Cardiac muscle cell (in vitro differentiated cells and primary cell): Measurements from ENCODE around the gene ZNF469. TPM values are rescaled to one million over a fixed set of nuclear protein-coding genes. Genes with fewer than 3 reads are reported as not detected.

ENCODE experiments used
- DNase-seq, 2 donors: peaks; one replicate each; pipeline versions ENCODE4 v3.0.0 to v3.0.0-alpha.2; 2010 to 2017; ENCODE audit warnings: low read depth in 1 of 2, low spot score in 1 of 2
- H3K27ac ChIP-seq: fragments of 200-600 bp; sonication (generic); 2 replicates; pipeline ENCODE4 v1.5.1; 2016
- H3K27me3 ChIP-seq: fragments of 200-600 bp; sonication (generic); 2 replicates; pipeline ENCODE4 v1.6.0; 2016; ENCODE audit warnings: control low read depth
- H3K36me3 ChIP-seq: fragments of 200-600 bp; sonication (generic); 2 replicates; pipeline ENCODE4 v1.5.1; 2016; ENCODE audit warnings: control low read depth
- H3K4me1 ChIP-seq: fragments of 200-600 bp; sonication (generic); 2 replicates; pipeline ENCODE4 v1.8.1; 2017; ENCODE audit warnings: low read depth, mild to moderate bottlenecking, mixed run types
- H3K4me3 ChIP-seq: fragments of 200-600 bp; sonication (generic); 2 replicates; pipeline ENCODE4 v1.5.1; 2016; ENCODE audit warnings: mild to moderate bottlenecking
- H3K9me3 ChIP-seq: fragments of 200-600 bp; sonication (generic); 2 replicates; pipeline ENCODE4 v1.5.1; 2017; ENCODE audit warnings: low read depth, mild to moderate bottlenecking, control low read depth
- polyA plus RNA-seq: library from polyadenylated mRNA; unstranded; fragments of >200 nt; fragmentation: Nextera tagmentation; extraction: Ambion mirVana; gene quantifications from 2 replicates; pipeline ENCODE4 v1.2.1, GENCODE V29; 2016
- total RNA-seq: library from RNA; depleted of rRNA; stranded (reverse); fragments of >200 nt; gene quantifications from 2 replicates; pipeline ENCODE4 v1.2.3, GENCODE V29; 2016
- TF ChIP-seq, protein P1 (sequence below): IDR thresholded peaks from 2 replicates; pipeline ENCODE4 v1.5.1; 2012; ENCODE audit warnings: low read depth, mild to moderate bottlenecking, low read length

ZNF469 gene
- total and polyA plus RNA-seq, 2 experiments from 2014 or later = 0.09 to 0.24 TPM

DNA sequence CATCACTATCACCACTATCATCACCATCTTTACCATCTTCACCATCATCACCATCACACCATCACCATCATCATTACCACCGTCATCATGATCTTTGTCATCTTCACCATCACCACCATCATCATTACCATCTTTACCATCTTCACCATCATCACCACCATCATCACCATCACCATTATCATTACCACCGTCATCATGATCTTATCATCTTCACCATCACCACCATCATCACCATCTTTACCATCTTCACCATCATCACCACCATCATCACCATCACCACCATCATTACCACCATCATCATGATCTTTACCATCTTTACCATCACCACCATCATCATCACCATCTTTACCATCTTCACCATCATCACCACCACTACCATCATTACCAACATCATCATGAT is 10.2 kb upstream of the ZNF469 start:
- no peaks in the 10 kb centered on the region for H3K4me1 ChIP-seq
- no peak overlapping the region for H3K4me3 ChIP-seq
- no peaks in the 10 kb centered on the region for H3K27me3 ChIP-seq
- H3K27ac ChIP-seq = no peak overlapping the region
- no peaks in the 10 kb centered on the region for H3K9me3 ChIP-seq
- no peak for DNase-seq
- no peaks in the 10 kb centered on the region for H3K36me3 ChIP-seq
- TF ChIP-seq, protein P1, sequence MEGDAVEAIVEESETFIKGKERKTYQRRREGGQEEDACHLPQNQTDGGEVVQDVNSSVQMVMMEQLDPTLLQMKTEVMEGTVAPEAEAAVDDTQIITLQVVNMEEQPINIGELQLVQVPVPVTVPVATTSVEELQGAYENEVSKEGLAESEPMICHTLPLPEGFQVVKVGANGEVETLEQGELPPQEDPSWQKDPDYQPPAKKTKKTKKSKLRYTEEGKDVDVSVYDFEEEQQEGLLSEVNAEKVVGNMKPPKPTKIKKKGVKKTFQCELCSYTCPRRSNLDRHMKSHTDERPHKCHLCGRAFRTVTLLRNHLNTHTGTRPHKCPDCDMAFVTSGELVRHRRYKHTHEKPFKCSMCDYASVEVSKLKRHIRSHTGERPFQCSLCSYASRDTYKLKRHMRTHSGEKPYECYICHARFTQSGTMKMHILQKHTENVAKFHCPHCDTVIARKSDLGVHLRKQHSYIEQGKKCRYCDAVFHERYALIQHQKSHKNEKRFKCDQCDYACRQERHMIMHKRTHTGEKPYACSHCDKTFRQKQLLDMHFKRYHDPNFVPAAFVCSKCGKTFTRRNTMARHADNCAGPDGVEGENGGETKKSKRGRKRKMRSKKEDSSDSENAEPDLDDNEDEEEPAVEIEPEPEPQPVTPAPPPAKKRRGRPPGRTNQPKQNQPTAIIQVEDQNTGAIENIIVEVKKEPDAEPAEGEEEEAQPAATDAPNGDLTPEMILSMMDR = no peak

DNA sequence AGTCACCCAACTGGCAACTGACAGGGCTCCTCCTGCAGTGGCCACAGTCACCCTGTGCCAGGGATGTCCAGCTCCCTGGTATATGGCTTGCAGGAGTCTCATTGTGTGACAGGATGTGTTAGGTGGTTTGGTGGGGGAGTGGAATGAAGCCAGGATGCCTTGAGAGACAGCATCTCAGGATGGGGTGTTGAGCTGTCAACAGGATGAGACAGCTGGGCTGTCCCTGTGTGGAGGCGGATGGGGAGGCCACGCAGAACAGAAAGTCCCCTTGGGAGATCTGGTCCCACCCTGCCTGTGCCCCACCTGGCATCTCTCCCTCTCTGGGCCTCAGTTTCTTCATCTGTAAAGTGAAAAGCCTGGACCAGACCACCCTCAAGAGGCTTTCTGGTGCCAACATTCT is 9.5 kb upstream of the ZNF469 start:
- Histone ChIP-seq H3K4me1 (no peaks in the 10 kb centered on the region), H3K27ac (no peak overlapping the region), H3K9me3 (no peaks in the 10 kb centered on the region), H3K27me3 (no peaks in the 10 kb centered on the region), H3K36me3 (no peaks in the 10 kb centered on the region), H3K4me3 (no peak overlapping the region)
- TF ChIP-seq, protein P1 = no peak
- no peak for DNase-seq

DNA sequence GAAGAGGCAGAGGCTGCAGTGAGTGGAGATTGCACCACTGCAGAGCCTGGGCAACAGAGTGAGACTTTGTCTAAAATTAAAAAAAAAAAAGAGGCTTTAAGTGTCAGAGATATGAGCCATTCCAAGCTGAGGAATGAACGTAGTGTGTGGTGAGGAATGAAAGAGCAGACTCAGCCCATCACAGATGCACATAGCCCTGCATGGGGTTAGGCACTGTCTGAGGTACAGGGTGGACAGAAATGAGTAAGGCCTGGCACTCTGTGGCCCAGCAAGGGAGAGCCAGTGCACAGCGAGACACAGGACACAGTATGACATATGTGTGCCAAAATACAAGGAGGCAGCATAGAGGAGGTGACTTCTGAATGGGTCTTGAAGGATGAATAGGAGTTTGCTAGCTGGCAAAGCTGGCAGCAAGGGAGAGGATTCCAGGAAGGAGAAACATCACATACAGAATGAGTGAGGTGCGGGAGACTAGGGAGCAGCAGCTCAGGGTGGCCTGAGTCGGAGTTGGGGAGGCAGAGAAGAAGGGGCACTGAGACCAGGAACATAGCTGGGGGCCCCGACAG is 8.7 kb upstream of the ZNF469 start:
- no peaks in the 10 kb centered on the region for H3K27me3 ChIP-seq
- no peaks in the 10 kb centered on the region for H3K36me3 ChIP-seq
- TF ChIP-seq, protein P1 = no peak
- no peak overlapping the region for H3K4me3 ChIP-seq
- no peak overlapping the region for H3K27ac ChIP-seq
- no peaks in the 10 kb centered on the region for H3K9me3 ChIP-seq
- DNase-seq = no peak
- no peaks in the 10 kb centered on the region for H3K4me1 ChIP-seq

DNA sequence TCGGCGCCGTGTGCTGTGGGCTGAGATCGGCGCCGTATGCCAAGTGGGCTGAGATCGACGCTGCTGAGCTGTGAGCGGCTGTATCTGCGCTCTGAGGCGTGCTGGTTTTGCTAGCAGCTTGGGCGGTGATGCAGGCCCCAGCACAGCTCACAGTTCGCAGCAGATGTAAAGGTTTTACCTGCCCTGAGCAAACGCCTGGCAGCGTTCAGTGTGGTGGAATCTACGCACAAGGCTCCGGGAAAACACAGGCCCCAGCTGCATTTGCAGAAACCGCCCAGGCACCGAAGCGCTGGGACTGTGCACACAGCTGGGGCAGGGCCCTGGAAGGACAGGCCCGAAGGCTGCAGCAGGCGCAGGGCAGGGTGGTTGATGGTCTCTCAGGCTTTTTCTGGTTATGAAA is 8.0 kb upstream of the ZNF469 start:
- Histone ChIP-seq H3K9me3 (no peaks in the 10 kb centered on the region), H3K27me3 (no peaks in the 10 kb centered on the region), H3K36me3 (no peaks in the 10 kb centered on the region), H3K27ac (no peak overlapping the region), H3K4me1 (no peaks in the 10 kb centered on the region), H3K4me3 (no peak overlapping the region)
- no peak for DNase-seq
- TF ChIP-seq, protein P1 = no peak

DNA sequence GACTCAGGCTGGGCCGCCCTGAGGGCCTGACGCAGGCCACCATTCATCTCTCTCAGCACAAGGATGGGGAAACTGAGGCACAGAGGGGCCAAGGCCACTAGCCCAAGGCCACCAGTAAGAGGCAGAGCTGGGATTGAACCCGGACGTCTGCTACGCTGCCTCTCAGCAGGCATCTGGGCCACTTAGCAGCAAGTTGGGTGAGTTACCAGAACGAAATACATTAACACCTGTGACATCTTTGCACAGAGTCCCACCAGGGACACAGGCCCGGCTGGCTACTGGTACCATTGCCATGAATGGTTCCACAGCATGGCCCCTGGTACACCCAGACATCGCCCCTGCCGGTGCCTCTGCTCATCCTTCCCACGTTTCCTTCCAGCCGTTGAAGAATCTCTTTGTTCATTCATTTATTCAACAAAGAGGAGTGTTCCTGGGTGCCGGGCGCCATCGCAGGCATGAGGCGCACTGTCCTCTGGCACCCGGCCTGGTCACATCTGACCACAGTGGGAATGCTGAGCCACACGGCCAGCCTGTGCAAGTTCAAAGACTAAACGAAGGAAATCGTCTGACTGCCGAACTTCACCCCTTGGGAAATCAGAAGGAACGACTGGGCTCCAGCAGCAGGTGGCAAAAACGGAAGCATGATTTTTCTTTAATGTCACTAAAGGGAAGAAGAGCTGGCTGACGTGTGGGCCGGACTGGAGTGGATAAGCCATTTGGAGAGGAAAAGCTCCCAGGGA is 7.4 kb upstream of the ZNF469 start:
- H3K4me1 ChIP-seq = no peaks in the 10 kb centered on the region
- H3K27me3 ChIP-seq = no peaks in the 10 kb centered on the region
- DNase-seq = no peak
- no peaks in the 10 kb centered on the region for H3K36me3 ChIP-seq
- H3K9me3 ChIP-seq = no peaks in the 10 kb centered on the region
- TF ChIP-seq, protein P1 = no peak
- H3K27ac ChIP-seq = no peak overlapping the region
- no peak overlapping the region for H3K4me3 ChIP-seq
